Left renal cortex interstitium (tissue), 4 donors: ENCODE measurements around the gene ERICH6B. TPM values are rescaled to one million over a fixed set of nuclear protein-coding genes. Genes with fewer than 3 reads are reported as not detected.

ENCODE experiments used
- DNase-seq, 4 donors: peaks; one replicate each; pipeline ENCODE4 v3.0.0-alpha.2; 2013; ENCODE audit warnings: low read depth in 4 of 4, low spot score in 2 of 4, missing footprints in 1 of 4
- polyA plus RNA-seq, 4 donors: library from polyadenylated mRNA; unstranded; fragments of 120-200 nt; gene quantifications; one replicate each; pipeline ENCODE4 v1.2.1, GENCODE V29; 2013; ENCODE audit not compliant: insufficient read length in 4 of 4

The ERICH6B gene
- polyA plus RNA-seq, 4 donors = 0.88 to 4.2 (median 2.1) TPM

- no peak for DNase-seq
Measured at GRCh38 chr13:45508776-45509175, 106.8 kb downstream of the ERICH6B start.

DNA sequence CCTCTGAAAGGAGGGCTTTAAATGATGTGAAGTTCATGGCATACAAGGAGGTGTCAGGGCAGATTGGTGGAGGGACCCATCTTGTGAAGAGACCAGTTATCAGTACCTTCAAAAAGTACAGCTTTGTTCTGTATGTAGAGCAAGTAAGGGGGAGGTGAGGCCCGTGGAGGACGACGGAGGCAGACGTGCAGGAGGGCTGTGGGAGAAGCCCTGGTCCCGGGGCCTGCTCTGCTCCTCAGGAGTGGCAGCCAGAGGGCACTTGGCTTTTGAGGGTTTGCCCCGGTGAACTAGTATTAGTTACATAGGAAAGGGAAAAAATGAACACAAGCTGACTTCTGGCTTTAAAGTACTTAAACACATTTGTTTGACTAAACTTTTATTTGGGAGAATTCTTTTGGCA, 108.7 kb downstream of the ERICH6B start:
- DNase-seq = no peak

GRCh38 chr13:45503658-45504057, 111.9 kb downstream of the ERICH6B start:
- no peak for DNase-seq

GRCh38 chr13:45501175-45501526, 114.4 kb downstream of the ERICH6B start:
- no peak for DNase-seq

- no peak for DNase-seq
Measured at GRCh38 chr13:45500492-45501174, 114.9 kb downstream of the ERICH6B start.

DNA sequence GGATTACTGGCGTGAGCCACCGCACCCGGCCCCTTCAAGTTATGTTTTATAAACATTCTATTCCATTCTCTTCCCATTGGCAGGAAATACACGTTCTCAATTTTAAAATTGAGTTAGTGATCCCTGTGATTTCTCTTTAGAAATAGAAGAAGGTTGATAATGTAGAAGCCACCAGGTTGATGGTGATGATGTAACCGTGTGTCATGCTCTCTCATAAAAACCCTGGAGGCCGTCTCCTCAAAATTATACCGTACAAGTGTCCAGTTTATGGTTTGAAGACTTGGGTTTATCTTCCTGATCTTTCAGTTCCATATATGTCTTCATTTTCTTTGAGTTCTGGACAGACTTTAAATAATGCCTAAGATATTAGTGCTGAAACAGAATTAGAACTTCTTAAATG, 118.6 kb downstream of the ERICH6B start:
- DNase-seq = no peak

GRCh38 chr13:45492538-45492937, 123.0 kb downstream of the ERICH6B start:
- DNase-seq = no peak

Other genes with a start within 250 kb of the ERICH6B start
- 10 to 100 TPM; 22.6 to 29.3 (median 27.2) TPM for gene SLC25A30, start 197.4 kb downstream of the ERICH6B start, polyA plus RNA-seq
- 10 to 100 TPM; 27.9 to 35.8 (median 33.3) TPM for gene COG3, start 150.8 kb downstream of the ERICH6B start, polyA plus RNA-seq
- gene CBY2, start 86.6 kb upstream of the ERICH6B start, polyA plus RNA-seq = 1 to 10 TPM in 1 of 4 donors, under 1 TPM in 3; 0.65 to 1.5 (median 0.89) TPM
- gene SIAH3, start 236.0 kb upstream of the ERICH6B start, polyA plus RNA-seq = under 1 TPM; 0.81 to 0.97 (median 0.91) TPM